Endothelial cell (in vitro differentiated cells): ENCODE data around the gene CATSPERD. TPM values are rescaled to one million over a fixed set of nuclear protein-coding genes. Genes with fewer than 3 reads are reported as not detected.
"Not testable (repeated sequence)": the region's sequence is repeated elsewhere in the genome, so short reads cannot be mapped to it uniquely, and the experiment has no call there.

Experiments used
- DNase-seq: peaks from one replicate; pipeline ENCODE4 v3.0.0; 2021; ENCODE audit warnings: low spot score
- H3K27ac Mint-ChIP-seq: one replicate; pipeline ENCODE4 v1.8.0; 2021; ENCODE audit warnings: mixed read lengths, inconsistent platforms; ENCODE audit not compliant: unreplicated experiment
- H3K27me3 Mint-ChIP-seq: one replicate; pipeline ENCODE4 v1.8.0; 2021; ENCODE audit warnings: mild to moderate bottlenecking, moderate library complexity, mixed read lengths, inconsistent platforms; ENCODE audit not compliant: unreplicated experiment
- H3K36me3 Mint-ChIP-seq: one replicate; pipeline ENCODE4 v1.8.0; 2021; ENCODE audit warnings: mild to moderate bottlenecking, low read depth, mixed read lengths, inconsistent platforms; ENCODE audit not compliant: unreplicated experiment
- H3K4me1 Mint-ChIP-seq: one replicate; pipeline ENCODE4 v1.8.0; 2021; ENCODE audit warnings: mild to moderate bottlenecking, mixed read lengths, inconsistent platforms; ENCODE audit not compliant: unreplicated experiment
- H3K4me3 Mint-ChIP-seq: one replicate; pipeline ENCODE4 v1.8.0; 2021; ENCODE audit warnings: mild to moderate bottlenecking, mixed read lengths, inconsistent platforms; ENCODE audit not compliant: unreplicated experiment
- H3K9me3 Mint-ChIP-seq: one replicate; pipeline ENCODE4 v1.8.0; 2021; ENCODE audit warnings: mixed read lengths, inconsistent platforms; ENCODE audit not compliant: unreplicated experiment
- CTCF ChIP-seq: fragments of 200-600 bp; sonication (generic); IDR thresholded peaks from one replicate; pipeline ENCODE4 v1.5.0; 2021; ENCODE audit warnings: antibody characterized with exemption; ENCODE audit not compliant: unreplicated experiment
- total RNA-seq: library from RNA; stranded (reverse); fragmentation: NEBNext Ultra II Directional; extraction: Animal tissue kit (Norgen Biotek cat#: 25700); gene quantifications from one replicate; pipeline ENCODE4 v1.2.1, GENCODE V29; 2021; ENCODE audit not compliant: unreplicated experiment

CATSPERD gene
- total RNA-seq, 1 donor from 2014 or later: not detected

DNA sequence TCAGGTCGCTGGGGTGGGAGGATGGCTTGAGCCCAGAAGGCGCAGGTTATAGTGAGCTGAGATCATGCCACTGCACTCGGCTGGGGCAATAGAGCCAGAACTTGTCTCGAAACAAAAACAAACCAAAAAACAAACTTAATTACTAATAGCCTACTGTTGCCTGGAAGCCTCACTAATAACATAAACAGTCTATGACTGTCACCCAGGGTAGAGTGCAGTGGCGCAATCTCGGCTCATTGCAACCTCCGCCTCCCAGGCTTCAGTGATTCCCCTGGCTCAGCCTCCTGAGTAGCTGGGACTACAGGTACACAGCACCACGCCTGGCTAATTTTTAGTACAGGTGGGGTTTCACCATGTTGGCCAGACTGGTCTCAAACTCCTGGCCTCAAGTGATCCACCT lies 18.0 kb downstream of the CATSPERD start:
- Mint-ChIP-seq H3K9me3 (no peaks in the 10 kb centered on the region), H3K4me1 (no peaks in the 10 kb centered on the region), H3K27ac (no peak overlapping the region), H3K27me3 (peaks cover 8% of the 10 kb centered on the region), H3K4me3 (no peak overlapping the region), H3K36me3 (no peaks in the 10 kb centered on the region)
- no peak for TF ChIP-seq CTCF
- DNase-seq: no peak

- TF ChIP-seq CTCF: no peak
- Mint-ChIP-seq H3K27me3 (peaks cover 6% of the 10 kb centered on the region), H3K36me3 (no peaks in the 10 kb centered on the region), H3K4me3 (no peak overlapping the region), H3K4me1 (no peaks in the 10 kb centered on the region), H3K9me3 (no peaks in the 10 kb centered on the region), H3K27ac (no peak overlapping the region)
- DNase-seq: no peak
Measured at GRCh38 chr19:5742051-5742450, 21.6 kb downstream of the CATSPERD start.

DNA sequence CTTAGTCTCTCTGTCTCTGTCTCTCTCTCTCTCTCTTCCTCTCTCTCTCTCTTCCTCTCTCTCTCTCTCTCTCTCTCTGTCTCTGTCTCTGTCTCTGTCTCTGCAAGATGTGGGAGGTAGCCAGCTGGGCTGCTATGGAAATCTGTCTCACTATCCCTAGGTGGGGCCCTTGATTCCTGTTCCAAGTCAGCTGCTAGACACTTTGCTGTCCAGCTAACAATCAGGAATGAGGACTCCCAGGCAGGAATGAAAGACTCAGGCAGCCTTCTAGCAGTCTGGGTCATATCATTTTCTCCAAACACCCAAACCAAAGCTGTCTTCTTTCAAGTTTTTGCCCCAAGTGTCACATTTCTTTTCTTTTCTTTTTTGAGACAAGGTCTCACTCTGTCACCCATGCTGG lies 23.2 kb downstream of the CATSPERD start:
- Mint-ChIP-seq H3K9me3 (no peaks in the 10 kb centered on the region), H3K4me1 (no peaks in the 10 kb centered on the region), H3K27me3 (peaks cover 4% of the 10 kb centered on the region), H3K36me3 (no peaks in the 10 kb centered on the region), H3K27ac (no peak overlapping the region), H3K4me3 (no peak overlapping the region)
- DNase-seq: no peak
- no peak for TF ChIP-seq CTCF

DNA sequence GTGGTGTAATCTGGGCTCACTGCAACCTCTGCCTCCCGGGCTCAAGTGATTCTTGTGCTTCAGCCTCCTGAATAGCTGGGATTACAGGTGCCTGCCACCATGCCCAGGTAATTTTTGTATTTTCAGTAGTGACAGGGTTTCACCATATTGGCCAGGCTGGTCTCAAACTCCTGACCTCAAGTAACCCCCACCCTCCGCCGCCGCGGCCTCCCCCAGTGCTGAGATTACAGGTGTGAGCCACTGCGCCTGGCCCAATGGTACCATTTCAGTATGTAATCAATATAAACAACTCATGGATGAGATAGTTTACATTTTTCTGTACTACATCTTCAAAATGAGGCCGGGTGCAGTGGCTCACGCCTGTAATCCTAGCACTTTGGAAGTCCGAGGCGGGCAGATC lies 24.6 kb downstream of the CATSPERD start:
- not testable (repeated sequence) for H3K27me3 Mint-ChIP-seq, DNase-seq, H3K4me1 Mint-ChIP-seq, H3K27ac Mint-ChIP-seq, H3K4me3 Mint-ChIP-seq, H3K36me3 Mint-ChIP-seq, H3K9me3 Mint-ChIP-seq

DNA sequence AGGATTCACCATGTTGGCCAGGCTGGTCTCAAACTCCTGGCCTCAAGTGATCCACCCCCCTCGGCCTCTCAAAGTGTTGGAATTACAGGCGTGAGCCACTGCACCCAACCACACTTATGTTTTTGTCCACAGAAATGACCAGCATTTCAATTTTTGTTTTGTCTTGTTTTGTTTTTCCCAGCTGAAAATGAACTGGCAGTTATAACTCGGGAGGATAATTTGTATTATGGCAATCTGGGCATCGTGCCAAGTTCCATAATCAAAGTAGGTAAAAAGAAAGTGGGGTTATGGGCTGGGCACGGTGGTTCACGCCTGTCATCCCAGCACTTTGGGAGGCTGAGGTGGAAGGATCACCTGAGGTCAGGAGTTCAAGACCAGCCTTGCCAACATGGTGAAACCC lies 28.5 kb downstream of the CATSPERD start:
- not testable (repeated sequence) for H3K4me1 Mint-ChIP-seq, H3K9me3 Mint-ChIP-seq, H3K27ac Mint-ChIP-seq, H3K27me3 Mint-ChIP-seq, H3K4me3 Mint-ChIP-seq, DNase-seq, H3K36me3 Mint-ChIP-seq

DNA sequence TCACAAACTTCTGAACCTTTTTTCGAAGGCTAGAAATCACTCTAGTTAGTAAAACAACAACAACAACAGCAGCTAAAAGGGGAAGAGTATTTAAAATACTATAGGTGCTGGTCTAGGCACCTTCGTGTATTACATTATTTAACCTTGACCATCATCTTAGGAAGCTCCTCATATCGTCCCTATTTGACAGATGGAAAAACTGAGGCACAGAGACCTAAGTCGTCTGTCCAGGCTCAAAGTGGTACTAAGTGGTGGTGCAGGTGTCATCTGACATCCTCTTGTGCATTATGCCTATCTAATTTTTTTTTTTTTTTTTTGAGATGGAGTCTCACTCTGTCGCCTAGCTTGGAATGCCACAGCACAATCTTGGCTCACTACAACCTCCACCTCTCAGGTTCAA lies 29.1 kb downstream of the CATSPERD start:
- no peak for DNase-seq
- no peaks in the 10 kb centered on the region for H3K36me3 Mint-ChIP-seq
- no peak for TF ChIP-seq CTCF
- no peak overlapping the region for H3K27ac Mint-ChIP-seq
- no peaks in the 10 kb centered on the region for H3K9me3 Mint-ChIP-seq
- no peak overlapping the region for H3K4me3 Mint-ChIP-seq
- H3K4me1 Mint-ChIP-seq: no peaks in the 10 kb centered on the region
- peaks cover 5% of the 10 kb centered on the region for H3K27me3 Mint-ChIP-seq
